Gastroesophageal sphincter (tissue), 4 donors: Measurements from ENCODE around the gene NPAS1. TPM values are rescaled to one million over a fixed set of nuclear protein-coding genes. Genes with fewer than 3 reads are reported as not detected.

ENCODE experiments used
- ATAC-seq: fragments of 150-250 bp; one replicate; pipeline ENCODE4 v1.9.1; 2016; ENCODE audit warnings: mild to moderate bottlenecking, moderate library complexity
- H3K27ac ChIP-seq, 4 donors: fragments of 200-600 bp; sonication (generic) in 3 of 4; 1 replicate in 3 of 4; 2 replicates in 1 of 4; pipeline ENCODE4 v1.5.1; 2016 to 2019
- H3K27me3 ChIP-seq: fragments of 200-600 bp; sonication (generic); one replicate; pipeline ENCODE4 v1.5.1; 2019
- H3K36me3 ChIP-seq, 2 donors: fragments of 200-600 bp; sonication (generic); one replicate each; pipeline ENCODE4 v1.5.1; 2019; ENCODE audit warnings: control low read depth in 1 of 2
- H3K4me1 ChIP-seq, 3 donors: fragments of 200-600 bp; sonication (generic); 1 replicate in 2 of 3; 2 replicates in 1 of 3; pipeline ENCODE4 v1.5.1; 2016 to 2019; ENCODE audit warnings: control low read depth in 2 of 3
- H3K4me3 ChIP-seq, 2 donors: fragments of 200-600 bp; sonication (generic); one replicate each; pipeline ENCODE4 v1.5.1; 2019; ENCODE audit warnings: mild to moderate bottlenecking in 1 of 2, moderate library complexity in 1 of 2
- H3K9me3 ChIP-seq, 3 donors: fragments of 200-600 bp; sonication (generic); one replicate each; pipeline ENCODE4 v1.5.1; 2017 to 2019; ENCODE audit warnings: control low read depth in 2 of 3
- CTCF ChIP-seq, 4 experiments: fragments of 200-600 bp in 2 of 4; fragments of 450-650 bp in 2 of 4; sonication (generic) in 1 of 4; IDR thresholded peaks; one replicate each; pipeline ENCODE4 v1.5.1; 2017 to 2019; ENCODE audit warnings: antibody characterized with exemption in 4 of 4, mild to moderate bottlenecking in 2 of 4, moderate library complexity in 2 of 4
- EP300 ChIP-seq: sonication (generic); formaldehyde crosslinking; IDR thresholded peaks from one replicate; pipeline ENCODE4 v1.6.1; 2017; ENCODE audit warnings: antibody characterized with exemption, mild to moderate bottlenecking
- POLR2A ChIP-seq, 2 donors: fragments of 450-650 bp; IDR thresholded peaks; one replicate each; pipeline ENCODE4 v1.6.1; 2017; ENCODE audit warnings: antibody characterized with exemption in 2 of 2, mild to moderate bottlenecking in 2 of 2, moderate library complexity in 1 of 2
- POLR2AphosphoS5 ChIP-seq: sonication (generic); formaldehyde crosslinking; IDR thresholded peaks from one replicate; pipeline ENCODE4 v1.6.1; 2017; ENCODE audit warnings: antibody characterized with exemption
- WGBS, 2 donors: methylation state at CpG; one replicate each; pipeline ENCODE4 v1.1.5; 2018; ENCODE audit warnings: low coverage in 1 of 2; 5-methylcytosine and 5-hydroxymethylcytosine counted together
- total RNA-seq, 4 donors: library from RNA; depleted of rRNA; stranded (reverse); fragments of >200 nt; gene quantifications; one replicate each; pipeline ENCODE4 v1.1.0, GENCODE V29; 2016

Gene NPAS1
- total RNA-seq, 4 donors from 2014 or later: 0.85 TPM; not detected in 3

DNA sequence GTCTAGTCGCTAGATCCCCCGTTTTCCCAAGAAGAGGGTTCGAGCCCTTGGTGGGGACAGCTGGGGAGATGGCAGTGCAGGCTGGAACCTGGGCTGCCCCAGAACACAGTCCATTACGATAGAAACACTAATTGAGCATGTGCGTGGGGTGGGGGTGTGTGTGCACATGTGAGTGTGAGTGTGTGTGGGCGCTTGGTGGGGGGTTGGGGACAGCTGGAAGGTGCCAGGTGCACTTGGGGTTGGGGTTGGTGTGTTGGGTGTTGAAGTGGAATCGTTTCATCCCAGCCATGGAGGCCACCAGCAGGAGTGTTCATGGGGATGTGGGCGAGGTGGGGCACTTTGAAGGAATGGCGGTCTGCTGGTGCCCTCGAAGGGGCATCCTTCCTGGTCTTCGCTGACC lies 18.1 kb upstream of the NPAS1 start:
- no peaks in the 10 kb centered on the region for H3K9me3 ChIP-seq
- H3K4me3 ChIP-seq: no peak overlapping the region
- H3K4me1 ChIP-seq: peaks cover 0 to 9% (median 0%) of the 10 kb centered on the region in 3 donors
- TF ChIP-seq EP300 (no peak), POLR2AphosphoS5 (no peak), POLR2A (IDR thresholded peaks at IDR 0.05) (no peak), CTCF (IDR thresholded peaks at IDR 0.05) (no peak)
- H3K36me3 ChIP-seq: peaks cover 0 to 55% of the 10 kb centered on the region in 2 donors
- 87% methylated on average over 3 of the region's 11 CpGs; no CpG with 5 or more reads in 1 of the 2 donors for WGBS, 2 donors
- no peak for ATAC-seq
- H3K27me3 ChIP-seq: peaks cover 5% of the 10 kb centered on the region
- no peak overlapping the region for H3K27ac ChIP-seq

- WGBS, 2 donors: 60 to 87% methylated on average over 1 to 12 of the region's 23 CpGs
- H3K36me3 ChIP-seq: peaks cover 0 to 48% of the 10 kb centered on the region in 2 donors
- H3K4me3 ChIP-seq: no peak overlapping the region
- TF ChIP-seq EP300 (no peak), CTCF (IDR thresholded peaks at IDR 0.05) (peak in 1 of 4 experiments; percentile 3)
- H3K27ac ChIP-seq: no peak overlapping the region
- H3K9me3 ChIP-seq: no peaks in the 10 kb centered on the region
- no peak for ATAC-seq
- H3K4me1 ChIP-seq: peaks cover 0 to 9% (median 0%) of the 10 kb centered on the region in 3 donors
- H3K27me3 ChIP-seq: peaks cover 5% of the 10 kb centered on the region
These were observed 17.4 kb upstream of the NPAS1 start for GRCh38 chr19:47002106-47002766.

DNA sequence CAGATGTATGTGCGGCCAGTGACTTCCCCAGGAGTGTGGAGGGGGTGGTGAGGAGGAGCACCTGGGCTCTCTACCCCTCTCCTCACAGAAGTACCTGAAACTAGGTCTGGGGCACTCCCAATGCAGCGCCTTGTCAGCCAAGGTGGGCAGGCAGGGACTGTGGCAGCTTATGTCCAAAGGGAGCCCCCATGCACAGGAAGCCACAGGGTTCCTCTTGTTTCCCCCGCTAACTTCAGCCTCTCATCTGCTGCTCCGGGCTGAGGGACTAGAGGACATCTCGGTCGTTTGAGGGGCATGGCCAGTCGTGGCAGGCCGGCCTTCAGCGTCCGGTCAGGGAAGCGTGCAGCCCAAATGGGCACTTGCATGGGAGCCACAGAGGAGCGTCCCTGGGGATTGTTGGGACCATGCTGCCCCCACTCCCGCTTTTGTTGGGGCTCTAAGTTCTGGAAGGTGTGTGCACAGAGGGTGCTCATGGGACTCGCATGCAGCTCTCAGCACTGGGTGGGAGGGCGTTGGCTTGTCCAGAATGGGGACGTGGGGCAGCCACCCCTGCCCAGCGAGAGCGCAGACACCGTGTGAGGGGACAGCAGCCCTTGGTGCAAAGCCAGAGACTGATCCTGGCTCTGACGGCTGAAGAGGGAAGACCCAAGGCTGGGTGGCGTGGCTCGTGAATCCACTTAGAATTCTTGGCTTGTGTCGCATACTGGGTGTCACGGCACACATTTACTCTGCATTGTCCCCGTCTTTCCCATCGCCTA lies 16.6 kb upstream of the NPAS1 start:
- Histone ChIP-seq H3K4me3 (no peak overlapping the region), H3K9me3 (no peaks in the 10 kb centered on the region), H3K36me3 (peaks cover 0 to 40% of the 10 kb centered on the region in 2 donors), H3K27me3 (peaks cover 5% of the 10 kb centered on the region), H3K27ac (no peak overlapping the region), H3K4me1 (peaks cover 0 to 9% (median 0%) of the 10 kb centered on the region in 3 donors)
- no peak for TF ChIP-seq CTCF (IDR thresholded peaks at IDR 0.05)
- no peak for TF ChIP-seq POLR2A (IDR thresholded peaks at IDR 0.05)
- no peak for TF ChIP-seq POLR2AphosphoS5
- no peak for TF ChIP-seq EP300
- WGBS, 2 donors: 50 to 72% methylated on average over 1 to 5 of the region's 26 CpGs
- ATAC-seq: no peak

GRCh38 chr19:47003611-47004465 lies 15.8 kb upstream of the NPAS1 start:
- Histone ChIP-seq H3K27ac (no peak overlapping the region), H3K9me3 (no peaks in the 10 kb centered on the region), H3K4me3 (no peak overlapping the region), H3K36me3 (peaks cover 0 to 32% of the 10 kb centered on the region in 2 donors), H3K4me1 (peaks cover 0 to 9% (median 0%) of the 10 kb centered on the region in 3 donors), H3K27me3 (peaks cover 5% of the 10 kb centered on the region)
- WGBS, 2 donors: 33 to 68% methylated on average over 3 to 8 of the region's 51 CpGs
- no peak for ATAC-seq
- no peak for TF ChIP-seq EP300
- no peak for TF ChIP-seq POLR2AphosphoS5
- TF ChIP-seq POLR2A (IDR thresholded peaks at IDR 0.05): no peak
- no peak for TF ChIP-seq CTCF (IDR thresholded peaks at IDR 0.05)
